Stimulated activated CD4-positive, alpha-beta T cell treated with anti-CD3 and anti-CD28 coated beads, Interleukin-4, amount 100 ng/mL, for 4 hours (primary cell): ENCODE data around the gene CDH22.

Experiments
- DNase-seq, 2 experiments: peaks; one replicate each; pipeline ENCODE4 v3.0.0-alpha.2; 2020

CDH22 gene

GRCh38 chr20:46296526-46297250 lies 11.6 kb downstream of the CDH22 start:
- no peak for DNase-seq

DNA sequence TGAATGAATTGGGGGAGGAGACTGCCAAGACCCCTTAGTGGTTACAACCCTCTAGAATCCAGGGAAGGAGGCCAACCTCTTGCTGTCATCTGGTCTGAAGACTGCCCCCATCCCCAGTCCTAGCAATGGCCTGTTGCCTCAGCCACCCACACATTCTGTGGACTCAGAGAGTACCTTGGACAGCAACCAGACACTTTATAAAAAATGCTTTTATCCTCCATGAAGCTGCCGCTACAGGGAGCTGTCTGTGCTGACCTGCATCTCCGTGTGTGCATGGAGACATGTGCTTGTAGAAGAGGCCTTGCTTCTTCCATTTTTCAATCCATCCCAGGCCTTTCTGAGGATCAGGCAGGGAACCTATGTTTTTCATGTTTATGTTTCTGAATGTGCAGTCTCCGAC lies 15.2 kb downstream of the CDH22 start:
- no peak for DNase-seq

DNA sequence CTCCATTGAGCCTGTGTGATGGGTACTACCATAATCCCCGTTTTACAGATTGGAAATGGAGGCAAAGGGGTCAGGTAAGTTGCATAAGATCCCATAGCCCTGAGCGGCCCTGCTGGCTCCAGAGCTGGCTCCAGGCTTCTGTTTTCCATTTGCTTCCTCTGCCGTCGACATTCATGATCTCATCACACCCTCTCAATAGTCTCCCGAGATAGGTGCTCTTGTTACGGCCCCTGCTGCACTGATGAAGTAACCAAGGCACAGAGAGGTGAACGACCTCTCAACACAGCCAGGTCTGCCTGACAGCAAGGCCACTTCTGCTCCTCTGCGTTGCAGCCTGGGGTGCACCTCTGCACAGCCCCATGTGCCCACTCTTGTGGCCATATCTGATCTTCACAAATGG lies 16.9 kb downstream of the CDH22 start:
- no peak for DNase-seq

- no peak for DNase-seq
Measured at GRCh38 chr20:46289432-46289831, 18.9 kb downstream of the CDH22 start.

DNA sequence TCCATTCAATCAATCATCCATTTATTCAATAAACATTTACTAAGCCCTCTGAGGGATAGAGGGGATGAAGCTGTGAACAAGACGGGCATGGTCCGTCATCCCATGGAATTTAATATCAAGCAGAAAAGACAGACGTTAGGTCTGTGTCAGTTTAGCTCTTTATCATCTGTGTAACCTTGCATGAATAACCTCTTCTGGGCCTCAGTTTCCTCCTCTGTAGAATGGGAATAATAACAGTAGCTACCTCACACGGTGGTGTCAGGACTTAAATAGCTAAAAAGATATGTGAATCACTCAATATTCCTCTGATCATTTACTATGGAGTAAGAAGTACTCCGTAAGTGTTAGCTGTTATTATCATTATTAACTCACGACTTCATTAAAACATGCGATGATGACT lies 21.3 kb downstream of the CDH22 start:
- no peak for DNase-seq

- DNase-seq, result no peak
Measured at GRCh38 chr20:46286382-46286781, 21.9 kb downstream of the CDH22 start.

DNA sequence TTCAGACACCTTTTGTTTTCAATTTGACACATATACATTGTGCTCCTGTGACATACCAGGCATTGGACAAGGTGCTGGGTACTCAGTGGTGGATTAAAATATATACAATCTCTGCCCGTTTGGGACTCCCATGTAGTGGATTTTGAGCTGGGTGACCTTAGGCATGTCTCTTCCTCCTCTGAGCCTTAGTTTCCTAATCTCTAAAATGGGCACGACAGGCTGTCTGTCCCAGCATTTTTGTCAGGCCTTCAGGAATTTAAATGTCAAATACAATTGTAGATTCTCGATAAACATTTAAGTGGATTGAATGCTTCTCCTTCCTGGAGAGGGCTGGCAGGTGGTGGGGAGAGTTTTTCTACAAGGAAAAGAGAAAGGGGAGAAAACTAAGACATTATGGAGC lies 22.6 kb downstream of the CDH22 start:
- DNase-seq, result no peak

GRCh38 chr20:46285072-46285471 lies 23.2 kb downstream of the CDH22 start:
- no peak for DNase-seq

GRCh38 chr20:46284040-46284427 lies 24.3 kb downstream of the CDH22 start:
- no peak for DNase-seq

GRCh38 chr20:46283426-46284039 lies 24.8 kb downstream of the CDH22 start:
- DNase-seq, result no peak

DNA sequence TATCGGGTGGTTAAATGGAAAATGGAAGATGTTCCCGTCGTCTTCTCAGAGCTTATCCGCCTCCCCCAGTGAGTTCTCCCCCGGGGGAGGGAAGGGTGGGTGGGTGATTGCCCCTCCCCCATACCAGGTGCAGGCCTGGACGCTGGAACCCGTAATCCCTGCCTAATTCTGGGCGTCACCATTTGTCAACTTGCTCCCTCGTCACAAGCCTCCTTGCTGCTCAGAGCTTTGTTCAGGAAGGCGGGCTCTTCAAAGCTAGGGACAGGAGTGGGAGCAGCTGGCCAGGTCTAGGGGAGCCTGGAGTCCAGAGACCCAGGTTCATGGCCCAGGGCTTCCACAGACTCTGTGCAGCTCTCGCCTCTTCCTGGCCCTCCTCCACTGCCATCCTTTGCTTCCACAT lies 25.6 kb downstream of the CDH22 start:
- DNase-seq, result no peak

DNA sequence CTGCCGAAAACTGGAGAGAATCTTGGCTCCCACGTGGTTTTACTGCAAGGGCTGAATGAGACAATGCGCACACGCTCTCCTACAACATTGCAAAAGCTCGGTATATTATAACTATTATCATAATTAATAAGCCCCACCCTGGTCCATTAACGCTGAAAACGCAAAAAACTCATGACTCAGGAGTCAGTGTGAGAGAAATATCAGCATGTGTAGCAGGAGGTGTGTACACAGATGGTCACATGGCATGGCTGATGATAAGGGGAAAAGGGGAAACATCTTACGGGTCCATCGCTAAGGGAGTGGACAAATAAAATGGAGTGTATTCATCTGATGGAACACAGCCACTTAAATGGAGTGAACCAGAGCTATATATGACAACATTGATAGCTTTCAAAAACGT lies 29.2 kb downstream of the CDH22 start:
- DNase-seq, result no peak

DNA sequence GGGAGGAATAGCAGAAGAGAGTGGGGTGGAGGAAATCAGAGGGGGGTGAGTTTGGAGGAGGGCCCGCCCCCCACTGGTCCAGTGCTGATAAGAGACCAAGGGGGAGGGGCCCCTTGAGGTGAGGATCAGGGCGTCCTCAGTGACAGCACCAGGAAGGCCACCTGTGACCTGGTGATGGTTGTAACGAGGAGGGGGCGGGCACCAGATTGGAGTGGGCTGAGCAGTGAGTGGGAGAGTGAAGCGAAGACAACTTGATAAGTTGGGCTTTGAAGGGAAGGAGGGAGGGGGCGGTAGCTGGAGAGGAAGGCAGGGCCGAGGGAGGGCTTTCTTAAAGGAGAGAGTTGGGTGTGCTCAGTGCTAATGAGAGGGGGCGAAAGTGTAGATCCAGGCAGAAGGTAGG lies 30.7 kb downstream of the CDH22 start:
- DNase-seq, result no peak

DNA sequence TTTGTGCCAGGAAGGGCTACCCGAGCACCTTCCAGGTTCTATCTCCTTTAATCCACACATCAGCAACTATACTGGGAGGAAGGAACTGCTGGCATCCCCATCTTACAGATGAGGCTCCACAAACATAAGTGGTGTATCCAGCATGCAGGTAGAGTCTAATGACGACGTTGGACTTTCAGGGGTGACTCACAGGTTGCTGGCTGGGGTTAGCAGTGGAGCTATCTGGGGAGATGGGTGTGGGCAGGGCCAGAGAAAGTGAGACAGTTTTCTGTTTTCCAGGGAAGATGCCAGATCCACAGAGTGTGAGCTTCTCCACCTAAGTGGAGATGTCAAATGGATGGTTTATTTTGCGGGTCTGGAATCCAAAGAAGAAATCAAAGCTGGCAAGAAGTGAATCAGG lies 31.8 kb downstream of the CDH22 start:
- DNase-seq, result no peak

DNA sequence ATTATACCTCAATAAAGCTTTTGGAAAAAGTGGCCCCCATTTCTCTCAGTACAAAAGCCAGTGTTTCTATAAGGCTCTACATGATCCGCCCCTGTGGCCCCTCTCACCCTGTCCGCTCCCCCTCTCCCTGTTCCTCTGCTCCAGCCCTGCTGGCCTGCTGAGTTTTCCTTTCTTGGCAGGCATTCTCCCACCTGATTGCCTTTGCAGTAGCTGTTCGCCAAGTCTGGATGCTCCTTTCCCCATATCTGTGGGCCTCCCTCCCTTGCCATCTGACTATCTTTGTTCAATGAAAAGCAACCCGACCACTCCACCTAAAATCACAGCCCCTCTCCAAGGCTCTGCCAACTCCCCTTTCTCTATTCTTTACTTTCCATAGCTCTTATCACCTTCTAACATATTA lies 33.2 kb downstream of the CDH22 start:
- no peak for DNase-seq

DNA sequence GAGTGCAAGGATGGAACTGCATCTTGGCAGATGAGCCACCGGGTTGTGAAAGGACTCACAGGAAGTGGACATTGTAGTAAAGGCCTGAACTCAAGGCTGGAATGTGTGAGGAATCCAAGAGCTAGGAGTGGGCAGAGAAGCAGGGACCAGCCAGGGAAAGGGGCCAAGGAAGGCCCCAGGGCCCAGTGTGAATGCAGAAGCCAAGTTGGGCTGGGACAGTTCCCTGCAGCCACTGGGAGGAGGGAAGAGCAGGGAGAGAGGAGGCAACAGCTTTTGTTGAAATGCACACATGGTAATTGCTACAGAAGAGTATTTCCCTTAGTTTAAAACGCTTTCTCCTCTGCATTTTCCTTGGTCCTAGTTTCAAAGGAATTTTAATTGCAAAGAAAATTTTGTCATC lies 34.6 kb downstream of the CDH22 start:
- DNase-seq, result no peak

GRCh38 chr20:46272389-46273047 lies 35.8 kb downstream of the CDH22 start:
- DNase-seq, result no peak

DNA sequence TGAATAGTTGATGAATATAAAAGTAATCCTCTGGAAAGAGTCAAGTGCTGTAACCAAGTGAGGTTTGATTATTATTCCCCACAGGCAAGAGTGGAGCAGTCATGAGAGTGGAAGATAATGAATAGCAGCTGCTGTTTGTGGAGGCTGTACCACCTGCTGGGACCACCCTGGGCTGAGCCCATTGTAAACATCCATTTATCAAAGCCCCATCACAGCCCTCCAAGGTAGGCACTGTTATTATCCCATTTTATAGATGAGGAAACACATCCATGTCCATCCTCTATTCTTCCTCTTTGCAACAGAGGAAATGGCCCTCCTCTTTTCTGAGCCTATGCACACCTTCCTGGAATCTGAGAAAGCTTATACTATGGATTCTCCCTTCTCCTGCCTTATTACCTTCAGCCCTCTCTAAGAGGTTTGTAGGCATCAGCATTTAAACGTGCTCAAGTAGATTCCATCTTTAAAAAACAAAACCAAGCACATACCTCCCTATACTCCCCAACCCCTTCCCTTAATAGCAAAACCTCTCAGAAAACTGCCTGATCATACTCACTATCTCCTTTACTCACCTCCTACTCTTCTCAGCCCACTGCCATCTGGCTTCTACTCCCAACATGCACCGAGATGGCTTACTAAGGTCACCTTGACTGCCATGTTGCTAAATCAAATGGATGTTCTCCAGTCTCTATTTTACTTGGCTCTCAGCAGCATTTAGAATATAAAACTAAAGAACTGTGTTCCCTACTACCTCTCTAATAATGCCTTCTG lies 37.1 kb downstream of the CDH22 start:
- DNase-seq, result no peak

GRCh38 chr20:46269372-46269771 lies 38.9 kb downstream of the CDH22 start:
- DNase-seq, result no peak

DNA sequence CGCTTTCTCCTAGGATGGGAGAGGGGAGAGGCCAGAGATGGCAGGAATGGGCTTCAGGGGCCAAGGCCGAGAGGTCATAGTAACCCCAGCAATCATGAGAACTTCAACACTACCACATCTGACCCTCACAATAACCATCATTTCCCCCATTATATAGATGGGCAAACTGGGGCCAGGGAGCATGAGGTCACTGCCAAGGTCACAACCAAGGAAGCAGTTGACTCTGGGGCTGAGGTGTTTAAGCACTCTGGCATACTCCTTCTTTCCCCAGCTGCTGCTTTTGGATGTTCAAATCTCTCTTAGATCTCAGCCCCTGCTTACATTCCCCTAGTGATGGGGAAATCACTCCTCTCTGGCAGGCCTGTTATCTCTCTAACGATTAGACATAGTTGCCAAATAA lies 39.6 kb downstream of the CDH22 start:
- DNase-seq, result no peak

- DNase-seq, result no peak
Measured at GRCh38 chr20:46268131-46268614, 40.1 kb downstream of the CDH22 start.

- no peak for DNase-seq
Measured at GRCh38 chr20:46267108-46268105, 40.9 kb downstream of the CDH22 start.
